Erythroblast (primary cell): Measurements from ENCODE around the gene FBXO10.

Experiments used
- DNase-seq, 2 experiments: peaks; one replicate each; lab custom pipeline; 2025; lab: John Stamatoyannopoulos, UW
- GATA1 ChIP-seq: IDR thresholded peaks from 2 replicates; pipeline ENCODE4 v1.6.1; 2011; ENCODE audit warnings: low read depth, mild to moderate bottlenecking, control low read depth, low read length, moderate library complexity
- POLR2A ChIP-seq: IDR thresholded peaks from 2 replicates; pipeline ENCODE4 v1.6.1; 2011; ENCODE audit warnings: mild to moderate bottlenecking, low read length

FBXO10 gene

GRCh38 chr9:37551468-37551867 is 24.7 kb downstream of the FBXO10 start:
- TF ChIP-seq GATA1 = no peak
- no peak for TF ChIP-seq POLR2A
- DNase-seq = no peak

GRCh38 chr9:37550781-37551180 is 25.4 kb downstream of the FBXO10 start:
- no peak for TF ChIP-seq POLR2A
- TF ChIP-seq GATA1 = no peak
- DNase-seq = no peak

GRCh38 chr9:37549527-37549926 is 26.7 kb downstream of the FBXO10 start:
- DNase-seq = no peak
- TF ChIP-seq POLR2A (no peak), GATA1 (no peak)

GRCh38 chr9:37547328-37547878 is 28.8 kb downstream of the FBXO10 start:
- no peak for DNase-seq
- TF ChIP-seq GATA1 = no peak
- no peak for TF ChIP-seq POLR2A

- DNase-seq = no peak
- no peak for TF ChIP-seq POLR2A
- TF ChIP-seq GATA1 = no peak
Observed at GRCh38 chr9:37543468-37543867, 32.7 kb downstream of the FBXO10 start.

- no peak for DNase-seq
- TF ChIP-seq GATA1 (no peak), POLR2A (no peak)
Observed at GRCh38 chr9:37542895-37543294, 33.3 kb downstream of the FBXO10 start.

GRCh38 chr9:37542488-37542887 is 33.7 kb downstream of the FBXO10 start:
- TF ChIP-seq POLR2A (no peak), GATA1 (no peak)
- no peak for DNase-seq

- no peak for DNase-seq
- TF ChIP-seq GATA1 (no peak), POLR2A (no peak)
Observed at GRCh38 chr9:37541465-37541864, 34.7 kb downstream of the FBXO10 start.

- TF ChIP-seq POLR2A = no peak
- TF ChIP-seq GATA1 = no peak
- DNase-seq = no peak
Observed at GRCh38 chr9:37540634-37541033, 35.5 kb downstream of the FBXO10 start.

GRCh38 chr9:37539634-37540033 is 36.5 kb downstream of the FBXO10 start:
- TF ChIP-seq POLR2A = no peak
- no peak for TF ChIP-seq GATA1
- DNase-seq = no peak

- TF ChIP-seq POLR2A (no peak), GATA1 (no peak)
- DNase-seq = no peak
Observed at GRCh38 chr9:37538099-37538498, 38.1 kb downstream of the FBXO10 start.

- no peak for TF ChIP-seq GATA1
- TF ChIP-seq POLR2A = no peak
- no peak for DNase-seq
Observed at GRCh38 chr9:37534901-37535300, 41.3 kb downstream of the FBXO10 start.

GRCh38 chr9:37534412-37534811 is 41.8 kb downstream of the FBXO10 start:
- DNase-seq = no peak
- TF ChIP-seq GATA1 (no peak), POLR2A (no peak)

GRCh38 chr9:37531699-37532098 is 44.5 kb downstream of the FBXO10 start:
- TF ChIP-seq GATA1 = no peak
- no peak for TF ChIP-seq POLR2A
- no peak for DNase-seq
